ENCODE measurements around the gene PPP2R5C. TPM values are rescaled to one million over a fixed set of nuclear protein-coding genes. Genes with fewer than 3 reads are reported as not detected.

PPP2R5C gene
- total and polyA plus RNA-seq, 9 of the 15 experiments (the other 6 are each of a cell fraction or from before 2014, with no cell fraction given): 284 to 617 (median 395) TPM

DNA sequence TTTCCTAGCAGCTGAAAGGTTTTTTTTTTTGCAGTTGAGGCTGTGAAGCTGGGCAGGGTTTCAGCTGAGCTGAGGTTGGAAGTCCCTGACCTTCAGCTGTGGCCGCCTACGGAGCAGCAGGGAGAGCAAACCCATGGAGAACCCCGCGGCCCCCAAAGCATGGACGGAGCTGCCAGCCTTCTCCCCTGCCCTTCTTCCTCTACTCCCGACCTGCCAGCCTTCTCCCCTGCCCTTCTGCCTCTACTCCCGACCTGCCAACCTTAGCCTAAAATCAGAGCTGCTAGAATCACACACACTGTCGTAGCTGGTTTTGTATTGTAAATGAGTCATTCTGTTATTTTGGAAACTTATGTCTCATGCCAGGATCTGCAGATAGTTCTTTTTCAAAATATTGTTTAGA, 74.6 kb downstream of the PPP2R5C start:
- Histone ChIP-seq H3K27ac (ENCODE audit: extremely low read depth, low read depth, low read length) (no peak overlapping the region), H3K4me3 (no peak overlapping the region), H3K9ac (ENCODE audit: insufficient read depth in 1 of 2, low read depth in 2 of 2, low read length in 2 of 2) (no peak overlapping the region), H4K20me1 (replicated peaks; ENCODE audit: control insufficient read depth, insufficient read depth, low read length) (peaks cover 18% of the 10 kb centered on the region), H3K4me1 (replicated peaks in 1 of 2; ENCODE audit: control insufficient read depth in 2 of 2, insufficient read depth in 2 of 2, low read length in 2 of 2) (peaks cover 0 to 3% of the 10 kb centered on the region in 2 experiments; a peak in 3 of 5 replicates), H3K79me2 (ENCODE audit: control insufficient read depth, insufficient read depth, low read length) (peaks cover 89% of the 10 kb centered on the region), H3K27me3 (ENCODE audit: control insufficient read depth in 2 of 2, insufficient read depth in 2 of 2, low read length in 2 of 2) (no peaks in the 10 kb centered on the region), H3K36me3 (ENCODE audit: control insufficient read depth, insufficient read depth, low read length) (peaks cover 74% of the 10 kb centered on the region; the same call in 2 of the 3 replicates), H2AFZ (ENCODE audit: low read depth, low read length) (no peak overlapping the region), H3K4me2 (ENCODE audit: insufficient read depth, low read length) (no peak overlapping the region), H3K9me3 (replicated peaks; ENCODE audit: control insufficient read depth, insufficient read depth, low read depth, low read length) (no peaks in the 10 kb centered on the region), H3K9me1 (ENCODE audit: control insufficient read depth, insufficient read depth, low read length) (no peaks in the 10 kb centered on the region)
- whole genome bisulfite sequencing (ENCODE audit: insufficient coverage, low coverage, missing lambda C conversion rate): 85% methylated on average over 3 of the region's 8 CpGs
- TF ChIP-seq KAT7 (CRISPR knock-in tag; IDR thresholded peaks at IDR 0.05; ENCODE audit: borderline replicate concordance): no peak
- TF ChIP-seq, protein P1, sequence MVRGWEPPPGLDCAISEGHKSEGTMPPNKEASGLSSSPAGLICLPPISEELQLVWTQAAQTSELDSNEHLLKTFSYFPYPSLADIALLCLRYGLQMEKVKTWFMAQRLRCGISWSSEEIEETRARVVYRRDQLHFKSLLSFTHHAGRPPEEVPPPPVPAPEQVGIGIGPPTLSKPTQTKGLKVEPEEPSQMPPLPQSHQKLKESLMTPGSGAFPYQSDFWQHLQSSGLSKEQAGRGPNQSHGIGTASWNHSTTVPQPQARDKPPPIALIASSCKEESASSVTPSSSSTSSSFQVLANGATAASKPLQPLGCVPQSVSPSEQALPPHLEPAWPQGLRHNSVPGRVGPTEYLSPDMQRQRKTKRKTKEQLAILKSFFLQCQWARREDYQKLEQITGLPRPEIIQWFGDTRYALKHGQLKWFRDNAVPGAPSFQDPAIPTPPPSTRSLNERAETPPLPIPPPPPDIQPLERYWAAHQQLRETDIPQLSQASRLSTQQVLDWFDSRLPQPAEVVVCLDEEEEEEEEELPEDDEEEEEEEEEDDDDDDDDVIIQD (CRISPR knock-in tag; IDR thresholded peaks at IDR 0.05): no peak
- no peak for TF ChIP-seq HOXB6 (CRISPR knock-in tag; IDR thresholded peaks at IDR 0.05; ENCODE audit: borderline replicate concordance)
- no peak for TF ChIP-seq RBM15 (IDR thresholded peaks at IDR 0.05; ENCODE audit: insufficient read depth, low read length)
- TF ChIP-seq NFE2 (IDR thresholded peaks at IDR 0.05; ENCODE audit: low read depth): no peak
- TF ChIP-seq, protein P2, sequence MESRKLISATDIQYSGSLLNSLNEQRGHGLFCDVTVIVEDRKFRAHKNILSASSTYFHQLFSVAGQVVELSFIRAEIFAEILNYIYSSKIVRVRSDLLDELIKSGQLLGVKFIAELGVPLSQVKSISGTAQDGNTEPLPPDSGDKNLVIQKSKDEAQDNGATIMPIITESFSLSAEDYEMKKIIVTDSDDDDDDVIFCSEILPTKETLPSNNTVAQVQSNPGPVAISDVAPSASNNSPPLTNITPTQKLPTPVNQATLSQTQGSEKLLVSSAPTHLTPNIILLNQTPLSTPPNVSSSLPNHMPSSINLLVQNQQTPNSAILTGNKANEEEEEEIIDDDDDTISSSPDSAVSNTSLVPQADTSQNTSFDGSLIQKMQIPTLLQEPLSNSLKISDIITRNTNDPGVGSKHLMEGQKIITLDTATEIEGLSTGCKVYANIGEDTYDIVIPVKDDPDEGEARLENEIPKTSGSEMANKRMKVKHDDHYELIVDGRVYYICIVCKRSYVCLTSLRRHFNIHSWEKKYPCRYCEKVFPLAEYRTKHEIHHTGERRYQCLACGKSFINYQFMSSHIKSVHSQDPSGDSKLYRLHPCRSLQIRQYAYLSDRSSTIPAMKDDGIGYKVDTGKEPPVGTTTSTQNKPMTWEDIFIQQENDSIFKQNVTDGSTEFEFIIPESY (CRISPR knock-in tag; IDR thresholded peaks at IDR 0.05): no peak
- TF ChIP-seq ADNP (tag; IDR thresholded peaks at IDR 0.05): no peak
- no peak for TF ChIP-seq STAT5B (CRISPR knock-in tag; IDR thresholded peaks at IDR 0.05)
- intact Hi-C loops (cut with micrococcal nuclease): no loop called here
- in situ Hi-C loops (cut with MboI): no loop called here
- no TSS peak for BruUV-seq (replicated peaks)
- ChIA-PET POLR2A (interaction anchor here (0.6 to 1.5 kb wide), 2 partner anchors 12 to 112 kb away, joined by 3 to 4 read pairs; no protein-coding TSS in a partner anchor), CTCF (ENCODE audit: low intra/inter-chr PET ratio) (no interaction called here)
- FAIRE-seq (no peak), ATAC-seq (no peak), DNase-seq (ENCODE audit: extremely low read depth in 1 of 4, low spot score in 3 of 4) (no peak)
